Activated CD8-positive, alpha-beta memory T cell treated with anti-CD3 and anti-CD28 coated beads, Interleukin-2, amount 50 U/mL, for 1 hour (primary cell): ENCODE measurements around the gene SLC6A18.

Source experiments
- DNase-seq: peaks from one replicate; pipeline ENCODE4 v3.0.0-alpha.2; 2020; ENCODE audit errors: extremely low read depth

SLC6A18 gene, protein sequence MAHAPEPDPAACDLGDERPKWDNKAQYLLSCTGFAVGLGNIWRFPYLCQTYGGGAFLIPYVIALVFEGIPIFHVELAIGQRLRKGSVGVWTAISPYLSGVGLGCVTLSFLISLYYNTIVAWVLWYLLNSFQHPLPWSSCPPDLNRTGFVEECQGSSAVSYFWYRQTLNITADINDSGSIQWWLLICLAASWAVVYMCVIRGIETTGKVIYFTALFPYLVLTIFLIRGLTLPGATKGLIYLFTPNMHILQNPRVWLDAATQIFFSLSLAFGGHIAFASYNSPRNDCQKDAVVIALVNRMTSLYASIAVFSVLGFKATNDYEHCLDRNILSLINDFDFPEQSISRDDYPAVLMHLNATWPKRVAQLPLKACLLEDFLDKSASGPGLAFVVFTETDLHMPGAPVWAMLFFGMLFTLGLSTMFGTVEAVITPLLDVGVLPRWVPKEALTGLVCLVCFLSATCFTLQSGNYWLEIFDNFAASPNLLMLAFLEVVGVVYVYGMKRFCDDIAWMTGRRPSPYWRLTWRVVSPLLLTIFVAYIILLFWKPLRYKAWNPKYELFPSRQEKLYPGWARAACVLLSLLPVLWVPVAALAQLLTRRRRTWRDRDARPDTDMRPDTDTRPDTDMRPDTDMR

DNA sequence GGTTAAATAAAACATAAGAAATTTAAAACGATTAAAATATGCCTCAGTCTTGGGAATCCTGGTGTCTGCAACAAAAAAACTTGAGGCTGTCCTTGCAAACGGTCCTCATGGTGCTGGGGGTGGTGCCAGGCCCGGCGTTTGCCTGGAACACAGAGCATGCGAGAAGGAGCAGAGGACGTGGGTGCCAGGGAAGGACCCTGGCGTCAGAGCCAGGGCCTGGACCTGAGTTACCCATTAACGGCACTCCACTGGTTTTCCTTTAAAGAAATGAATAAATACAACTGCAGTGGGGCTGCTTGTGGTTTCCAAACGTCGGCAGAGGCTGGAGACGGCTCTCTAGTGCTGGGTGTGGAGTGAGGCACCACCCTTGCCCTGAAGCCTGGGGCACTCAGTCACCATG, at the start of gene SLC6A18:
TSS of gene SLC6A18 (plus strand) at position 301 of the 400 bp plus-strand sequence. CDS start at position 398, 97 bp downstream.
- no peak for DNase-seq

DNA sequence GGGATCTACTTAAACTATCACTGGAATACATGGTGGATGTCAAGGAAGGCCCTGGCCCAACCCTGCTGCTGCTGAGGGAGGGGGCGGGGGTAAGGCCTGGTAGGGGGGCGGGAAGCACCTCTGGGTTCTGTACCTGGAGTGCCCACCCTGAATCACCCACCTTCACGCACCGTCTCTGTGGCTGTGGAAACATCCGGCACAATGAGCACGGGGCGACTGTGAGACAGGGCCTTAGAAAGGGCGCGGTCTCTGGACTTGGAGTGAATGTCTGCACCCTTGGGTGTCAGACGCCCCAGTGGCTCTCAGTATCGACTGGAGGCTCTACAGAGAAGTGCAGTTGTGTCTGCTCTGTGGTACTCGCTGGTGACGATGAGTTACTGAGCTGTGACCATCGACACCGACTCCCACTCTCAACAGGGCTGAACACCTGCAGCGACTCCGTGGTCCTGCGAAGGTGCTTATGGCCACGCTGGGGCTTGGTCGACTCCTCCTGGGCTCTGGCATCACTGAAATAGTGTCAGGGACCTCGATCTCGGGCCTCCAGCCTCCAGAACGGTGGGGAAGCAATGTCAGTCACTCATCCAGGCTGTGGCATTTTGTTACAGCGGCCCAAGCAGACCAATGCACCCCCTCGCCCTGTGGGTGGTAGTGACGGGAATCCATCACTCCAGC, 49.2 kb upstream of the SLC6A18 start:
- DNase-seq = no peak

DNA sequence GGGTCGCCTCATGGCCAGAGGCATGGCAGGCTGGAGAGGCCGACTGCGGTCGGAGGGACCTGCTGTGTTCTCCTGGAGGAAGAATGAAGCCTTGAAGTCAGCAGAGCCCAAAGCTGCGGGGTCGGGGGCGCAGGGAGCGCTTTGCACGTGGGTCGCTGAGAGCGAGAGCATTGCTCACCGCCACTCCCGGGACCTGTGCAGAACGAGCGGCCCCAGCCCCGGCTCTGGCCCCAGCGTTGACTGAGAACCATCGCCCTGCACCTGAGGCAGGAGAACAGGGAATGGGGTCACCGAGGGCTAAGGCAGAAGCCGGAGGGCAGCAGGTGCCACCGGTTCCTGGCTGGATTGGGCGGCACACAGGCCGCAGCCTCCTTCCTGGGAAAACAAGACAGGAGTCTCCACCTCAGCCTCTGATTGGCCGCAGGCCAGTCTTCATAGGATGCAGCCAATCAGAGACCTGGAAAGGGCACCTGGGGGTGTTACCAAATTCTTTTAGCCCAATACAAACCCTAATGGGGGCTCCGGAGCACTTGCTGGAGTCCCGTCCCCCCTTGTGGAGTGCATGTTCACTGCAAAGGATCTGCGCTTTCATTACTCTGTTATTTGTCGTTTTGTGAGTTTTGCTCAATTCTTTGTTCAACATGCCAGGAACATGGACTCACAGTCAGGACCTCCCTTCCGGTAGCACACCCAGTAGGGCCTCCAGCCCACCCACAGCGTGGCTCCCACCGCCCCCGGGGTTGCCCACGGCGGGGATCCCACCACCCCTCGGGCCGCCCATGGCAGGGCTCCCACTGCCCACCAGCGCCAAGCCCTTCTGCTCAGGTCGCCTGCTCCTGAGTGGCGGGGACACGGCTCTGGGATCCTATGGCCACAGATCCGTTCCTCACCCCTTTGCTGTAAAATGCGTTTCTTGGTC, 48.4 kb upstream of the SLC6A18 start:
- DNase-seq = no peak

DNA sequence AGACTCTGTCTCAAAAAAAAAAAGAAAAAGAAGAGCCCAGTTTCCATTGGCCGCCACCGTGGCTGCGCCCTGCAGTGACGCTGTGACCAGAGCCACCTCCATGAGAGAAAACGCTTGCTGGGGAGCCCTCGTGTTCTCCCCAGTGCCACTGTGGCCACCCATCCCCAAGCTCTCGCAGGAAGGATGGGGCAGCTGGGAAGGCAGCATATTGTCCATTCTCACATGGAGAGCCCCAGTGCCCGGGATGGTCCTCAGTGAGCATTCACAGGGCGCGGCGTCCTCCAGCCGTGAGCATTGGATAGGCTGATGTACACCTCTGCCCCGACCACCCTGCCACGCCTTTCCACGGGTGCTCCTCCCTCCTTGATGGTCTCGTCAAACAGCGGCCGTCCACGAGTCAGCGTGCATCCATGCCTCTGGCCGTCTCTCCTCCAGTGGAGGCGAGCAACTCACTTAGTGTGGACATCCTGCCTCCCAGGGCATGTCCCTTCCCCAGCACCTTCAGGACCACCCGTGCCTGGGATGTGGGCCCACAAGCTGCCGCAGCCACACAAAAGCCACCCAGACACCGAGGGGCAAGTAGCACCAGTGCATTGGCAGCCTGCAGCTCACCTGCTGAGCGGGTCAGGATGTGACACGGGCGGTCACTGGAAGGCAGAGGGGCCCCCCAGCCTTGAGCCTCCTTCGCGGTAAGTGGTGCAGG, 47.2 kb upstream of the SLC6A18 start:
- no peak for DNase-seq

DNA sequence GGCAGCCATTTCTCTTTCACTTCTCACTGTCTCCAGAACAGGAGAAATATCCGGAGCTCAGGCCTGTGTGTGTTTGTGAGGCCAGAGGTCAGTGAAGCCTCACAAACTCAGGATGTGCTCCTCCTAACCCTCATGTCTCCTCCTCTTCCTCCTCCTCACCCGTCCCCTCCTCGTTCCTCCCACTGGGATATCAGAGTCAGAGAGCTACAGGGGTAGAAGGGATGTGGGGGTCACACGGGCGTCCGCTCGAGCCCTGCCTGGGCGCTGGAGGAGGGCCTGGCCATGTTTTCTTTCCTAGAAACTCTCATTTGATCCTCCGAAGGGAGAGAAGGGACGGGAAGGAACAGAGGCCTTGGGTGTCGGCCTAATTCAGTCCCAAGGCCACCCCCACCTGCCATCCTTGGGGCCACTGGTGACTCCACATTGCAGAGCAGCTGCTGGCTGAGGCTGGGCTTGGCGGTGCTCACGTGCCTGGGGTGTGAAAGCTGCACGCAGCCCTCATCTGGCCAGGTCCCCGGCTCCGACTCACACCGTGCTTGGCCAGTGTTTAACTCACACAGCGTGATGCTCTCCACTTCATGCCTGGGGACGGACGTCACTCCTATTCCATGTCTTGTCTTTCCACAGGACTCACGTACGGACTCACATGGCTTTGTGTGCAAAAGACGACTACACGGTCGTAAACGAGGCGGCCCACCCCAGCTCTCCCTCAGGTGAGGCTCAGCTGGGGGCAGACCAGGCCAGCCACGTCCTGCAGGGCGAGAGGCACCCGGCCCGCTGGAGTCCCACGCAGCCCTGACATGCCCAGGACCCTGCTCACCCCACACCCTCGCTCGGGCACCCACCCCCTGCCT, 46.4 kb upstream of the SLC6A18 start:
- no peak for DNase-seq

DNA sequence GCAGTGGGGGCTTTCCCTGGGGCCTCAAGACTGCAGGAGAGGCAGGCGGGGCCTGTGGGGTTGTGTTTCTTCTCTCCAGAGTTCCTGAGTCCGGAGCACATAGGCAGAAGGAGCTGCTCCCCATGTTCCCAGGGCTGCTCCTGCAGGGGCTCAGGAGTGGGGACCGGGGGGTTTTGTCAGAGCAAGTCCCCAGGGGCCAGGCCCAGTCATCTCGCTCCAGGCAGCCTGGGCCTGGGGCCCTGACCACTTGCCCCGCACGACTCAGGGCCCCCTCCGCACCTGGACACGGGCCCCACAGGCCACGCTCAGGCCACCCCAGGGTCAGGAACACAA, 45.8 kb upstream of the SLC6A18 start:
- no peak for DNase-seq

DNA sequence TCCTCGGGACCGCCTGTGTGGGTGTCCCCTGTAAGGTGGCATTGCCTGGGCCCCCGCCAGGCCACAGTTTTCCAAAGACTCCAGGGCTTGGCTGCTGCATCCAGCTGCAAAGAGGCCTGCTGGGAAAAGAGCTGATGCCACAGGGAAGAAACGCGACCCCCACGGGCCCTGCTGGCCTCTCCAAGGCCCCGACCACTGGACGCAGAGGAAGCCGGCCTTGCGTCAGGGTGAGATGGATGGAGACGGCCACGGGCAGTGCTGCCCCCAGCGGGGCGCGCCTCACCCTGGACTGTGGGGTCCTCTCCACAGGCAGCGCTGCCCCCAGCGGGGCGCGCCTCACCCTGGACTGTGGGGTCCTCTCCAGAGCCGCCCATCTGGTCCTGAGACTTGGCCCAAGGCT, 45.1 kb upstream of the SLC6A18 start:
- no peak for DNase-seq

DNA sequence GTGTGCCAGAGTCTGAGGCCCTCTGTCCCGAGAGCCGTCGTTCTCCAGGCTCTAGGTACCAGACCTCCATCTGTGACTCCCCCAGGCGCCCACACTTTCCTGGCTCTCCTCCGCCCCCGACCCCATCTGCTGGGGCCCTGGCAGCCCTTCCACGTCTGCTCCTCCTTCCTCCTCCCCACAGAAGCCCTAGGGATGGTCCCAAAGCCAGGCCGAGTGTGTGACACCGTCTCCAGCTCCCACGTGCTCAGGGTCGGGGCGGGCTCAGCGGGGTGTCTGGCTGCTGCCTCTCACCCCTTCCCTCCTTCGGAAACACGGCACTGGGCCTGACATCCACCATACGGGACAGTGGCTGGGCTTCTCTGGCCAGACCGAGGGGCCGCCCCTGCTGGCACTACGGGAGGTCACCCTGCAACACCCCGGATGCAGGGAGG, 44.3 kb upstream of the SLC6A18 start:
- no peak for DNase-seq

DNA sequence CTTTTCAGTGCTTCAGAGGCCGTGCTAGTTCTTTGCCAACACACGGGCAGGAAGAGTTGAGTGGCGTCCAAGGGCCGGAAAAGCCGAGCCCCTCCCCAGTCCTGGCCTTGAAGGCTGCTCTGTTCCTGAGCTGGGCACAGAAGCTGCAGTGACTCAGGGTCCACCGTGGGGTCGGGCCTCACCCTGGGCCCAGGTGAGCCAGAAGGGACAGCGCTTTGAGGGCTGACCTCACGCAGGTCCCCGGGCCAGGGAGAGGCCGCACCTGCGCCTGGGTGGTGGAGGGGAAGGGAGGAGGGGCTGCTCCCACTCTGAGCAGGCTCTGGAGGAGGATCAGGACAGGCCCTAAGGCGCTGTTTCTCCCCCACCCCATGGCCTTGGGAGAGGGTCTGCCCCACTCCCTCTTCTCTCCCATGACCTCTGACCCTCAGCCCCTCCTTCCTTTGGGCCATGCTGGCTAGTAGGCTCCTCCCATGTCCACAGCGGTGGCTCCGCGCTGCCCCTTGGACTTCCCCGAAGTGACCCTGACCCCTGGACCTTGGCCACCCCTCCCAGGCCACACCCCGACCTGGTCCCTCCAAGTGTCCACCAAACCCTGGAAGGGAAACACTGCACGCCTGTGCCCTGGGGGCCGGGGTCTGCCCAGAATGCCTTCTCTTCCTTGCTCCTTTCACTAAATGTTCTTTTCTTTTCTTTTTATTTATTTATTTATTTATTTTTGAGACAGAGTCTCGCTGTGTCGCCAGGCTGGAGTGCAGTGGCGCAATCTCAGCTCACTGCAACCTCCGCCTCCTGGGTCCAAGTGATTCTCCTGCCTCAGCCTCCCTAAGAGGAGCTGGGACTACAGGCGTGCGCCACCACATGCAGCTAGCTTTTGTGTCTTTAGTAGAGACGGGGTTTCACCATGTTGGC, 43.5 kb upstream of the SLC6A18 start:
- DNase-seq = no peak

DNA sequence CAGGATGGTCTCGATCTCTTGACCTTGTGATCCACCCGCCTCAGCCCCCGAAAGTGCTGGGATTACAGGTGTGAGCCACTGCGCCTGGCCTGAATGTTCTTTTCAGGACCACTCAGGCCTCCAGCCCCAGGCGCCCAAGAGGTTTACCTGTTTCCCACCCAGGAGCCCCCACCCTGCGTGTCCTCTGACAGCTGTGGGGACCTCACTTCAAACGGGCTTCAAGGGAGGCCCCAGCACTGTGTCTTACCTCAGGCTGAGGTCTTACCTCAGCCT, 42.9 kb upstream of the SLC6A18 start:
- no peak for DNase-seq

DNA sequence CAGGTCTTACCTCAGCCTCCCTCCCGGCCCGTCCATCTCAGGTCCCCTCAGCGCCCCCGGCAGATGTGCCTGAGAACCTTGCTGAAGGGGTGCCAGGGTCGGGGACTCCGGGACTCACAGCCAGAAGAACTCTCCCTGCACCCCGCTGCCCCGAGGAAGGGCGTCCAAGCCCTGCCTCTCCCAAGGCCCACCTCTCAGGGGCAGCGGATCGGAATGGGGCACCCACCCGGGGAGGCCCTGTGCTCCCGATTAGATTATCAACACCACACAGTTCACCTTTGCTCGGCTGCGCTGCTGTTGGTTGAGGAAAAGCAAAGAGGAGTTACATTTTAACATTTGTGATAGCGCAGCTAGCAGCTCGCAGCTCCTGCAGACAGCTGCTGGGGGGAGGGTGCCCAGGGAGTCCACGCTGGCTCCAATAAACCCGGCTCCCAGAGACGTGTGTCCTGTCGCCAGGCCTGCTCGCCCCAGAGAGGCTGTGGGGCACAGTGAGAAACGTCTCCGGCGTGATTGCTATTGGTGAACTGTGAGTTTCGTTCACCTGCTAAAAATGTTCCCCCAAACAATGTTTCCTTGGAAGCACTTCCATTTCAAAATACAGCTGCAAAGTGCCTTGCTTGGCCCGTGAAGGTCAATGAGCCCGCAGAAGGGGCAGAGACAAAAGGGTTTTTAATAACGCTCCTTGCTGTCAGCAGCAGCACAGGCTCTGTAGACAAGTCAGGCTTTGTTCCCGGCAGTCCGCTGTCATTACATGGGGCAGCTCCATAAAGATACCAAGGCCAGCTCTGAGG, 42.4 kb upstream of the SLC6A18 start:
- DNase-seq = no peak

DNA sequence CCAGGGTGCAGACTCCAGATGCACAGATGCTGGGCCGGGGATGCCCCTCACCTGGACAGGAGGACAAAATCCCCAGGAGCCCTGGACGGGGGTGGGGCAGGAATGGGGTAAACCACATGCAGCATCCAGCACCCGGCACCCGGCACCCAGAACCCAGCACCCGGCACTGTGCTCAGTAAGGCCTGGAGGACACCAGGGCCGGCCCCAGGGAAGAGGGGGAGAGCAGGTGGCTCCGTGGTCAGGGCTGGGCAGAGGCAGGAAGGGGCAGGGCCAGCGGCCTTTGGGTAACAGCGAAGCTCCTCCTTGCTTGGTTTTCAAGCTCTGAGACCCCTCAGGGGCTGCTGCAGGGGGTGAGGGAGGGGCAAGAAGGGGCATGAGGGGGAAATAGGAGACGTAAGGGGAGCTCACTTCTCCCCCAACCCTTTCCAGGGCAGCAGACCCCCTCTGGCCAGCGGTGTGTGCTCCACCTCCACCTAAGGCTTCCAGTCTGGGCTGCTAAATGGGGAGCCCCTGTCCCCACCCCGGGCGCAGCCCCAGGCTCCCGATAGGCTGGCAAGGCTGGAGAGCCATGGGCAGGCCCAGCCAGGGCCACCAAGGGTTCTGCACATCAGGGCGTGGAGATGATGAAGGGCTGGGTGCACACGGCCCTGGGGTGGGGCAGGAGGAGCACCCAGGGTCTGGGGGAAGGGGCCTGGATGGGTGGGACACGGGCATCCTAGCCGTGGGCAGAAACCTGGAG, 41.6 kb upstream of the SLC6A18 start:
- no peak for DNase-seq

DNA sequence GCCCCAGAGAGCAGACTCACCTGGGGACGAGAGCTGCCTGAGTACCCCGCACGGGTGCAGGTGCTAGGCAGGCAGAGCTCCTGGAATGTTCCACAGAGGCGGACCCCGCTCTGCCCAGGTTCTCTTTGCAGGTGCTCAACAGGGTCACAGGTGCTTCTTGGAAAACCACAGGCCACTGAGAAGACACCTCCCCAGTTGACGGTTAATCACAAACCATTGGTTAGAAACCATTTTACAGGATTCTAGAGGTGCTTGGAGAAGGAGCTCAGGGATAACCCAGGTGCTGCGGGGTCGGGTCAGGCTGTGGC, 41.1 kb upstream of the SLC6A18 start:
- no peak for DNase-seq

DNA sequence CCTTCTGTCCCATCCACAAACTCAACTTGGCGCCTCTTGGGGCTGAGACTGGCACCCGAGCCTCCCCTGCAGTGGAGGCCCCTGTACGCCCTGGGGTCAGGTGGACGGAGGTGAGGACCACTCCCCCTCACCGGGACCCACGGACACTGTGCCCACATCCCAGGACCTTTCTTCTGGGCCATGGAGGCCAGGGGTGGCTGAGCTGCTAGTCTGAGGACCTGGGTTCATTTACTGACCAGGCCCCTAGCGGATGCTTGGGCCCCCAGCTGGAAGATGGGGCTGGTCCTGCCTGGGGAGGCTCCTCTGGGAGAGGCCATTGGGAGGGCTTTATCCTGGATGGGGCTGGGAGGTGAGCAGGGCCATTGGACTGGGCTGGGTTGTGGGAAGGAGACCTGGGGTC, 40.7 kb upstream of the SLC6A18 start:
- no peak for DNase-seq

DNA sequence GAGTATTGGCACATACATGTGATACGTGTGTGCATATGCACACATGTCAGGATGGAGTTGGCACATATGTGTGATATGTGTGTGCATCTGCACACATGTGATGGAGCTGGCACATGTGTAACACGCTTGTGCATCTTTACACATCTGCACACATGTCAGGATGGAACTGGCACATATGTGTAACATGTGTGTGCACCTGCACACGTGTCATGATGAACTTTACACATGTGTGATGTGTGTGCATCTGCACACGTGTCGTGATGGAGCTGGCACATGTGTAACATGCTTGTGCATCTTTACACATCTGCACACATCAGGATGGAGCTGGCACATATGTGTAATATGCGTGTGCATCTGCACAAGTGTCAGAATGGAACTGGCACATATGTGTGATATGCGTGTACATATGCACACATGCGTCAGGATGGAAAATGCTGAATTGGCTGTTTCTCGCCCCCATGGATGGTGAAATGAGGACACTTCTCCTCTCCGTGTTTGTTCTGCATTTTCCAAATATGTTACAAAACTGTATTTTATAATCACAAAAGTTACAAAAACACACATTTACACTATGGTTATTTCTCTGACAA, 40.0 kb upstream of the SLC6A18 start:
- DNase-seq = no peak

DNA sequence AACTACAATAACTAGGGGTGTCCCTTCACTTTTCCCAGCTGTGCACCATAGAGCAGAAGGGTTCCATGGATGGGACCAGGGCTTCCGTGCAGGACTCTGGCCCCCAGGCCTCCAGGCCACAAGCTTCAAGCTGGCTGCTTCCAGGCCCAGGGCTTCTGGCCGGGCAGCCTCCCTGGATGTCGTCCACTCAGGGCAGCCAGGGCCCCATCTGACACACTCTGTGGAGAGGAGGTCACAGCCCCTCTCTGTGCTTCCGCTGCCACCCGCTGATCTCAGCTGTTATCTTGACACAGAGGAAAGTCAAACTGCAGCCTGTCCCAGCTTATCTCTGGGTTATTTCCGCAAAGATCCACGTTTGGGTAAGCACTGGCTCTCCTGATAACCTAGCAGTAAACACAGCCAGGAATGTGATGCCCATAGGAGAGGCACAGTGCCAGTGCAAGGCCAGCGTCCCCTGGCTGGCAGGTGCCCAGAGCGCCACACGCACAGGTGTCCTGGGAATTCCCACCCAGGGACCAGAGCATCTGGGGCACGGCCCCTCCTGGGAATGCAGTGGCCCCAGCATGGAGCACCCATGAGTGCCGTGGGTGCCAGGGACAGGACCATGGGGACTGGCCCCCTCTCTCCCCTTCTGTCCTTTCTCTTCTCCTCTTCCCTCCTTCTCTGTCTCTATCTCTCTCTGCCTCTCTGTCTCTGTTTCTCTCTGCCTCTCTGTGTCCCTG, 39.4 kb upstream of the SLC6A18 start:
- no peak for DNase-seq
